Activated CD4-positive, alpha-beta T cell treated with anti-CD3 and anti-CD28 coated beads, Interleukin-2, amount 50 U/mL, for 24 hours (primary cell): ENCODE results near the gene CLDND1.

ENCODE experiments used
- DNase-seq, 2 donors: peaks; one replicate each; pipeline ENCODE4 v3.0.0-alpha.2; 2020; ENCODE audit warnings: low read depth in 1 of 2, low spot score in 1 of 2

CLDND1 gene

DNA sequence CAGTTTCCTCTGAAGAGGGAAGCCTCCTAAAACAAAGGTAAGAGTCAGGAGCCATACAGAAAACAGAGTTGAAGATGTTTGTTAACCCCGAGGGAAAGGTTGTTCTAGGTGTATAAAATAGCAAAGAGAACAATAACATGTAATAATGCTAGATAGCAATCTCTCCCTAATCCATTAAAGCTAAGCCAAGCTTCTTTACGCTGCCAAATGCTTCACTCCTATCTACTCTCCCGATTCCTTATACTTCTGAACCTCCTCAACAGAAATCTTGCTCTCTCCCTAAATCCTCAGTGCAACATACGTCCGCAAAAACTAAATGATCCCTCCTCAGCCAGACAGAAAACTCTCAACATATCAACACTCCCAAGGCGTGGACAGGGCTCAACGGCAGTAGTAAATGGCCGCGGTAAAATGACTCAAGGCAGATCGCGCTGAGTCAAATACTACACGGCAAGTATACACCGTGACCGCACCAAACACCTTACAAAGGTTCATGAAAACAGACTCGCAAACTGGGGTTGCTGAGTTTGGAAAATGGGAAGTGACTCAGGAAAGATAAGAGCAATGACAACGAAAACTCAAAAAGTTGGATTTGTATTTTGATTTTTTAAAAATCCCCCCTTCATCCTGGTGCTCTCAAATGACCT, 682 bp downstream of the CLDND1 start:
- peak; percentile 33 to 64 for DNase-seq

DNA sequence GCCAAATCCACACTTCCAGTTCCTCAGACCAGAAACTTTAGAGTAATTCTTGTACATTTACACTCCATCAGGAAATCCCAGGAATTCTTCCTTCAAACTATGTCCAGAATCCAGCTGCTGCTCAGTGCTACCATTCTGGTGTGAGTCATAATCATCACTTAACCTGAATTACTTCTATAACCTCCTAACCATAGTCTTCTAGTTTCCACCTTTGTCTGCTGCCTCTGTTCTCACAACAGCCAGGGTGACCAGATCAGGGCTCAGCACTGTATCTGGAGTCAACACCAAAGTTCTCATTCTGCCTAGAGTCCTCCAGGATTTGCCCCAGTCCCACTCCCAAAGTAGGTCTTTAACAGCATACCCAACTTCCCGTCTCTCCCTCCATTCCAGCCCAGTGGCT, 3.4 kb downstream of the CLDND1 start:
- no peak for DNase-seq

DNA sequence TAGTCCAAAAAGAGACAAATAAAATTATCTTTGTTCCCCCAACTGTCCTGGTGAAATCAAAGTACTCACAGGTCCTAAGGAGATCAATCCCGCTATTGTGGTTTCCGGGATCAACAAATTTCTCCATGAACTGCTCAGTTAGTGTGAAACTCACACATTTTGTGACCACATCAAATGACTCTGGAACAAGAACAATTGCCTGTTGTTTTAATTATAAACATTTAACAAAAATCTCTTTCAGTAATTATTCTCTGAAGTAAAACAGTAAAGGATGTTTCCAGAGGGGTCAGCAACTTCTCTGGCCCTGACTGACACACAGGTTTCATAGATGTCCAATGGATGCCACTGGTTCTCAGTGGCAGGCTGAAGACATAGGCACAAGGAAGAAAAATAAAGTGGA, 3.9 kb downstream of the CLDND1 start:
- DNase-seq: no peak

DNA sequence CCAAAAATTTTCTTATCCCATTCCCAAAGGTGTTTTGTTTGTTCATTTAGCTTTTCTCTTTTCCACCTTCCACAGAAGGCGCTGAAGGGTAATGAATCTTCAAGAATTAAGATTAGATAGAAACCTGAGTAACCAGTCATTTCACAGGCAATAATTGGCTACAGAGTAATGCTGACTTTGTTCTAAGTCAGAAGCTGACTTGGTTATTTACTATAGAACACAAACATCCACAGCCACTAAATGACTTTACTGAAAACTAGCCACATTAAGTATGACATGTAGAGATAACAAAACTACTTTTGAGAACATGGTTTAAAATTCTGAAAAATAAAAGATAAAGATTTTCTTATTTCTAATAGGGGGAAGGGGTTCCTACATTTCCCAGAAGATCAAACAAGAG, 7.8 kb downstream of the CLDND1 start:
- no peak for DNase-seq

DNA sequence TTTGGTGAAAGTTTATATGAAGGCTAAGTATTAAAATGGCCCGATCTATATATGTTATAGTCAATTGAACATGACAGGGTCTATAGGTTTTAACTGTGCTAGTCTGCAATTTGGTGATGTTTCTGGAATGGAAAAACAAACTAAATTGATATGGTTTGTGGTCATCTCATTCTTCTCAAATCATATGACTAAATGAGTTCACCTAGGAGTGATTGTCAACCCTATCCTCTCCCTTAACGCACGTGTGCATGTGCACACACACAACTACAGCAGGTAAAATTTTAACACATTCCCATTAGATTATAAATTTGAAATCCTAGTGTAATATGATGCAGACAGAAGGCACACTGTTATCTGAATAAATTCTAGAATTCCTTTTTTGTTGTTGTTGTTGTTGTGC, 9.0 kb downstream of the CLDND1 start:
- DNase-seq: no peak

DNA sequence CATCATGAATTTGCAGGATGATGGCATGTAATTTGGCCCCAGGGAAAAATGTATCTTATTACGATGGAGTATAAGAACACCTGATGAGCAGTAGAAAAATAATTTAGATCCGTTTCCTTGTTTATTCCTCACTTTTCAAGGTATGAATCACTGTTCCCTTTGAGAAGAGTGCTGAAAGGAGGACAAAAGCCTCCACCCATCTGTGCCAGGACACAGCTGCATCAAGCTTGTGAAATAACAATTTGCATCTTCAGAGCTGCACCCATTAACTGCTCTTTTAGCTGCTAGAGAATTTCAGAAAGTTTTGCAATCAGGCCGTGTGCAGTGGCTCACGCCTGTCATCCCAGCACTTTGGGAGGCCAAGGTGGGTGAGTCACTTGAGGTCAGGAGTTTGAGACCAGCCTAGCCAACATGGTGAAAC, 9.6 kb downstream of the CLDND1 start:
- no peak for DNase-seq

DNA sequence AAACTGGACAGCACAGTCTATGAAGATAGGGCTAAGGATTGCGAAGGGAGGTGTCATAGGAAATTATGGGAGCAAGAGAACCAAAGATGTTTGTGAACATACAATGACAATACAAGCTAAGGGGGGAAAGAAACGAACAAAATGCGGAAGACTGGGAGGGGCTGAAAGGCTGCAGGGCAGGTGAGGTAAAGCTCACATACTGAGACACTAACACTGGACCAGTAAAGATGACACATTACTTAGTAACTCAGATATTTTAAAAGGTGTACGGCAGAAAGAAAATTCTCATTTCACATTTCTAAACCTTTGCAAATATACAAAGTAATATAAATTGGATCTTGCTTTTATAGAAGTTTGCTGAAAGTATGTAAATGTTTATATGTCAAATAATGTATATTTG, 10.1 kb downstream of the CLDND1 start:
- DNase-seq: no peak

DNA sequence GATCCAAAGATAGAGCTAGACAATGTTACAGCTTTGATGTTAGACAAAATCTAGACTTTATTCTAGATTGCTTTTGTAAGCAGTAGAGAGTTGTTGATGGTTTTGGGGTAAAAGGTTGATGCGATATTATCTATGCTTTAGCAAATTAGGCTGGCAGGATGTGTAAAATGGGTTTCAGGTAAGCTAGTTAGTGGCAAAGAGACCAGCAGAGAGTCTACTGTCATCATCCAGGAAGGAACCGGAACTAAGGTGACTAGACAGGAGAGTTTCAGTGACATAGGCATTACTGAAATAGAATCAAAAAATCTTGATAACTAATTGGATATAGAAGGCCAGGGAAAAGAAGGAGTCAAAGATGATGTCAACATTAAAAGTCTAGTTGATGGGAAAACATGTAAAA, 14.1 kb downstream of the CLDND1 start:
- no peak for DNase-seq

DNA sequence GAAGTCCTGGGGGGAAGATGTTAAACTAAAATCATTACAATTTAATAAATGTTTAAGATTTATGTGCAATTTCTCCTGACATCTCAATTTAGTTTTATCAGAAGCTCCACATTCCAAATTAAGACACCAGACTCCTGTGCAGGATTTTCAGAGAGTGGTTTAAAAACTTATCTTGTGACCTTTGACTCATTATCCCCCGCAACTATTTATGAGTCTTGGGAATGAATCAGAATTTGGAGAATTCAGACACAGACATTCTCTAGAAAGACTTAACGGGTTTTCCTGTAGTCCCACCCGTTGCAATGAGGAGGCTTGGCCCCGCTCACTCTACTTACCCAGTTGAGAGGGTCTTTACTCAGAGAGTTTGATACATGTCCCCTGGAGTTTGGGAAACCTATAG, 18.2 kb downstream of the CLDND1 start:
- no peak for DNase-seq

DNA sequence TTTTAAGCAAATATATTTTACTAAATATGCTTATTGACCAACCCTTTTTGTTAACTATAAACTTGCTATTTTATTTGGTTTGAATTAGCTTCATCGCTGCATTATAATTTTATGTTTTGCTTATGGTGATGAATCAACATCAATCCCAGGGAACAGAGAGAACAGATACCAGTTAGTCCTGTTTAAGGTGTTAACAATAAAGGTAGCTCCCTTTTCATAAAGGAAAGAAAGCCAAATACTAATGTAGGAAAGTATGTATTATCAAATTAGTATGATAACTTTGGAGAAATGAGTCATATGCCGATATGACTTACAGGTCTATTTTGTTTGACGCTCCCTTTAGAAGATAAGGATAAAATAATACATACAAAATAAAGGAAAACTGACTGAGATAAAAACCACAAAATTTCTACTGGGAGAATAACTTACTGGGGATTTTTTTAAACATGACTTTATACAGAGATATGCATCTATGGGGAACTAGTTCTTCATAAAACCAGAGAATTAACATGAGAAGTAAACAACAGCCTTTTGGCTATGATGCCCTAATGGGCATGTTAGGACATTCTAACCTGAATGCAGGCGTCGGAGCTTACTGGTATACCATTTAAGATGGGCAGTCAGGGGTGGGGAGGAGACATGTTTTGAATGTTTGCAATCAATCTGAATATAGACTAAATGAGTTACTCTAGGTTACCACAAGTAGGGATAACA, 20.7 kb downstream of the CLDND1 start:
- DNase-seq: no peak

DNA sequence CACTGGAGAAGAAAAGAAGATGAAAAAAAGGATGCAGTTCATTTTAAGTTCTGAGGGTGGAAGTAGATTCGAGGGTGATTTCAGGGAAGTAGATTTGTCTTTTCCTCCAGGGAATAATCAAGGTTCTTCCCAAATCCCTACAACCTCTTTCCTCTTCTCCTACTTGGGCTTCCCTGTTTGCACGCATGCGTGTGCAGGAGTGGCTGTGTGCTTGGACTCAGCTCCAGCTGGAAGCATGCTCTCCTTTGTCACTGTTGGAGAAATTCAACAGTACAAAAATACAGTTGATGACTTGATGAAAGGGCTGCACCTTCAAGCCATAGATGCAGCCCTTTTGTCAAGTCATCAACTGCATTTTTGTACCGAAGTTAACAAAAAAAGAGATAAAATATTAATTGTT, 21.4 kb downstream of the CLDND1 start:
- no peak for DNase-seq

DNA sequence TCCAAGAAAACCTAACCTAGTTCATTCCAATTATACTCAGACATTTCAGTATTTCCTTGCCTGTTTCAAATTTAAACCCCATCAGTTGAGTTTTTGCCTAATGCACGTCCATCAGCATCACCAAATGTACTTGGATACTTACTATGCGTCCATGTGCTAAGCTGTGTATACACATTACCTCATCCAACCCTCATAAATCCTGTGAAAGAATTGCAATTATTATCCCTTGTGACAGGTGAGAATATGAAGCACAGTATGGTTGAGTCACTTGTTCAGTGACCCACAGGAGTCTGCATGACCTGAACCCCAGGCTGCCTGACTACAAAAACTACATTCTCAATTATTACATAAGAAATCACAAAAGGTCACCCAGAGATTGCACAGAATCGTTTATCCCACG, 22.7 kb downstream of the CLDND1 start:
- DNase-seq: no peak

DNA sequence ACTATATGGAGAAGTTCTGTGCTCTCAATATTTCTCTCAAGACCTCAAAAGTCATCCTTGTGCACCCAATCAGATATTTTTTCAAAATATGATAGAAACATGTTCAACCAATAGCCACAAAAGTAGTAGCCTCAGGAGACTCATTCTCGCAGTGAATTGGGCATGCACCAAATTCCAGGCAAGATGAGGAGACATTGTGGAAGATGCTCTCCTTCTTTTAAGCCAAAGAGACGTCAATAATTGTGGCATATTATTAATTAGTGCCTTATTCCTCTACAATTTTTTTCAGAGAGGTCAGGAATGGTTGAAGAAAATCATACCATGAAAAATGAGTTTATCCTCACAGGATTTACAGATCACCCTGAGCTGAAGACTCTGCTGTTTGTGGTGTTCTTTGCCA, 25.3 kb downstream of the CLDND1 start, which contains the start of gene OR5K2:
OR5K2 (plus strand) TSS at position 301 of the 400 bp plus-strand sequence; CDS start at position 301, 0 bp downstream.
- no peak for DNase-seq

DNA sequence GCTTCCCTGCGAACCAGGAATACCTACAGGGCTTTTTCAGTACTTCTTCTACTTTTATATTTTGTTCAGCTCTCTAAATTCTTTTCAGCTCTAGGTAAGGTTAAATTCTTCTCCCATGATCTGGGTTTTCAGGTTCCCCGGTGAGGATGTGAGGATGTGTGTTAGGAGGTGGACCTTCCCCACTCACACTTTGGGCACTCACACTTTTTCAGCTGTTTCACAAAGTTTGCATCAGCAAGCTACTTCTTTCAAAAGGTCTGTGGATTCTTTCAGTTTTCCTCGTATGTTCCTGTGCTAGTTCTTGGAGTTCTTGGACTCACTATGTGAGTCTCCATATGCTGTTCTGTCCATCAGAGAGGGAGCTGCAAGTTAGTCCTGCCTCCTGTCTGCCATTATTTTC, 39.1 kb downstream of the CLDND1 start:
- DNase-seq: no peak

DNA sequence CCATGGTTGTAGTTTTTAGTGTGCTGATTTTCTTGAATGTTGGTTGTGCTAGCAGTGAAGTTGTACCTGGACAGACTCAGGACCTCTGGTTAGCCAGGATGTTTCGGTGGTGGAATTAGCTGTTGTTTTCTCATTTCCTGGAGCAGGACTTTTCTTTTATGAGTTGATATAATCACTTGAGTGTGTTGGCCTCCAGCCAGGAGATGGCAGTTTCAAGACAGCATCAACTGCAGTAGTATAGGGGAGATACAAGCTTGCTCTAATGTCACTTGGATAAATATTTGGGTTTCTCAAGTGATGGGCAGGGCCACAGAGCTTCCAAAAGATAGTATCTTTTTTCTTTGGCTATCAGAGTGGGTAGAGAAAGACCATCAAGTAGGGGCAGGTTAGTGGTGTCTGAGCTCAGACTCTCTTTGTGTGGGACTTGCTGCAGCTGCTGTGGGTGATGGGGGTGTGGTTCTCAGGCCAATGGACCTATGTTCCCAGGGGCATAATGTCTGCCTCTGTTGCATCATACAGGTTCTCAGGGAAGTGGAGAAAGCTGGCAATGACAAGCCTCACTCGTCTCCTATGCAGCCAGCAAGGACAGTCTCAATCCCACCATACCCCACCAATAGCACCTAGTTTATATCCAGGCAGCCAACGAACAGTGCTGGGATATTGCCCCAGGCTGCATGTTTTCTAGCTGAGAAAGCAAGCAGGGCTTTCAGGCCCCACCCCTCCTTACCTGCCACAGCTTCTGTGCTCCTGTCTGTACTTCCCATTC, 39.8 kb downstream of the CLDND1 start:
- DNase-seq: no peak
